ENCODE results near the gene EXOSC6.
"Not testable (repeated sequence)": the region's sequence is repeated elsewhere in the genome, so short reads cannot be mapped to it uniquely, and the experiment has no call there.

- not testable (repeated sequence) for TF ChIP-seq POLR2AphosphoS5, POLR2A, CTCF (IDR thresholded peaks at IDR 0.05)
Observed at GRCh38 chr16:70206382-70206781, 45.4 kb downstream of the EXOSC6 start.
